GM15510 (cell line): ENCODE data around the gene IFT57.

Experiments
- POLR2A ChIP-seq: IDR thresholded peaks from 3 replicates; pipeline ENCODE4 v1.6.1; 2011; ENCODE audit warnings: borderline replicate concordance; ENCODE audit not compliant: insufficient read length; ENCODE audit errors: extremely low read depth

Gene IFT57

DNA sequence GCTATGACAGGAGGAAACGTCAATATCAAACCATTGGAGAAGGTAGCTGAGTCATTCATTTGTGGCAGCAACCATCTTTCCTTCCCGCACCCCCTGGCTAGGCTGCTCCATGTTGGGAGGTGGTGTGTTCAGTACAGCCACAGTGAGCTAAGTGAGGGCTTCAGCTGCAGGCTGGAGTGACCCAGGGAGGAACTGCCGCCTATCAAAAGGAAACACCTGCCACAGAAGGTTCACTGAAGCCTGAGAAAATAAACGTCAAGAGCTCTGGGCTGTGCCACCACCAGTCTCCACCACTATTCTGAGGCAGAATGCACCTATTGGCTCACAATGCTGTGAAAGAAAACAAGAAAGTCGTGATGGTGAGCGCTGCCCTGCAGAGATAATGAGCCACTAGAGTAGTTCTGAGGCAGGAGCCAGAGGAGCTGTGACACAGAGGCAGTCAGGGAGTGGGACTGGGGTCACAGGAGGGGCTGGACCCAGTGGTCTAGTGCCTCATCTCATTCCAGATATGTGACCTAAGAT is 96.6 kb downstream of the IFT57 start:
- TF ChIP-seq POLR2A: peak; percentile 61

DNA sequence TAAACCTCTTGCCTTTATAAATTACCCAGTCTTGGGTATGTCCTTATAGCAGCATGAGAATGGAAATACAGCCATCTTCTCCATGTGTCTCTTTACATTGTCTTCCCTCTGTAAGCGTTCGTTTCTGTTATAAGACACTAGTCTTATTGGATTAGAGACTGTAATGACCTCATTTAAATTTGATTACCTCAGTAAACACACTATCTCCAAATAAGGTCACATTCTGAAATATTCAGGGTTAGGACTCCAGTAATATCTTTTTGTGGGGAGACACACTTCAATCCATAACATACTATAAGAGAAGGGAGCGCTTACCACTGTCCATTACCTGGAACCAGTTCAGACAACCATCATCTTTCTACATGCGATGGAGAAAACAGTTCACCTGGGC is 97.1 kb downstream of the IFT57 start:
- TF ChIP-seq POLR2A: no peak

DNA sequence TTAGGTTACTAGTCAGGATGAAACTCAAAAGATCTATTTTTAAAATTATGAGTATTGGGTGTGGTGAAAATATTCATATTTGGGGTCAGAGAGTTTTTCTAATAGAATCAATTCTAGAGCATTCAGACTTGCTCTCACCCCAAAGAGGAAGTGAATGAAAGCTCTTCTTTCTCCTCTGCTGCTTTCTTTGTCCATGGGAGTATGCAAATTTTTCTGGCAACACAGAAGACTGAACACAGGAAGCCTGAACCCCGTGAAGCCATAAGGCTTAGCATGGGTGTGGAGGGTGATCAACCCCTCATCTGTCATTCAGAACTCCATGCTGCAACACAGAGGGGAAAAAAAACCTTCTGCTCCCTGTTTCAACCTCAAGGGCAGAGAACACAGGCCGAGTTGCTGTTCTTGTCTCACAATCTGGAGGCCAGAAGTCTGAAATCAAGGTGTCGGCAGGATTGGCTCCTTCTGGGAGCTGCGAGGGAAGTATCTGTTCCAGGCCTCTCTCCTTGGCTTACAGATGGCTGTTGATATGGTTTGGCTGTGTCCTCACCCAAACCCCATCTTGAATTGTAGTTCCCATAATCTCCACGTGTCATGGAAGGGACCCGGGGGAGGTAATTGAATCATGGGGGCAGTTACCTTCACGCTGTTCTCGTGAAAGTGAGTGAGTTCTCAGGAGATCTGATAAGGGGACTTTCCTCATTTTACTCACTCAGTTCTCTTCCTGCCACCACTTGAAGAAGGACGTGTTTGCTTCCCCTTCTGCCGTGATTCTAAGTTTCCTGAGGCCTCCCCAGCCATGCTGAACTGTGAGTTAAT is 97.7 kb downstream of the IFT57 start:
- TF ChIP-seq POLR2A: no peak

DNA sequence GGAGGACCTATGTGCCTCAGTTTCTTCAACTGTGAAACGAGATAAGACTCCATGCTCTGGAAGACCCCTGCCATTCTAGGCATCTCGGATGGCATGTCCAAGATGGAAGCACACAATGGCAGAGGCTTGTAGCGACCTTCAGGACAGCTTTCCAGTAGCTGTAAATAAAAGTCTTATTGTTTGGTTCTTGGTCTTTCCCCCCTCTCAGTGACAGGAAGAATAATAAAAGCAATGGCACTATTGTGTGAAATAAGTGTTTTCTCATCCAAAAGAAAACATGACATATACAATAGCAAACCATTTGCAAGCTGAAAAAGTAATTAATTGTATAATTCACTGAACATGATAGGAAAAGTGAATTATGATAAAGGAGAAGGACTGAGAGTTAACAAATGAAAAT is 98.9 kb downstream of the IFT57 start:
- no peak for TF ChIP-seq POLR2A

DNA sequence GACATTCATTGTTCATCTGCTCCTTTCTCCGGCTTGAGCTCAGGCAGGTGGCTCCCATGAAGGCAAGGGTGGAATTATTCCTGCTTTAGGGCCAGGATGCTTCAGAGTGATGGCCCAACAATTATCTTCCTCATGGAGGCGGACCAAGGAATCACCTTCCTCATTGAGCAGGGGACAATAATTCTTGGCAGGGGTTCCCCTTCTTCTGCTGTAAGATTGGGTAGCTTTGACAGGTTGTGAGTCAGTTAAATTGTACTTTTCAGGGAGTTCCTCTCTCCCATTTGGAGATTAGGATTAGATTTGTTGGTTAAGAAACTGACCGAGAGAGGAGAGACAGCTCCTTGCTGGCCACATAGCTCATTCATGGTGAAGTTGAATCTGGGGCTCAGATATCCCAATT is 99.9 kb downstream of the IFT57 start:
- TF ChIP-seq POLR2A: no peak

DNA sequence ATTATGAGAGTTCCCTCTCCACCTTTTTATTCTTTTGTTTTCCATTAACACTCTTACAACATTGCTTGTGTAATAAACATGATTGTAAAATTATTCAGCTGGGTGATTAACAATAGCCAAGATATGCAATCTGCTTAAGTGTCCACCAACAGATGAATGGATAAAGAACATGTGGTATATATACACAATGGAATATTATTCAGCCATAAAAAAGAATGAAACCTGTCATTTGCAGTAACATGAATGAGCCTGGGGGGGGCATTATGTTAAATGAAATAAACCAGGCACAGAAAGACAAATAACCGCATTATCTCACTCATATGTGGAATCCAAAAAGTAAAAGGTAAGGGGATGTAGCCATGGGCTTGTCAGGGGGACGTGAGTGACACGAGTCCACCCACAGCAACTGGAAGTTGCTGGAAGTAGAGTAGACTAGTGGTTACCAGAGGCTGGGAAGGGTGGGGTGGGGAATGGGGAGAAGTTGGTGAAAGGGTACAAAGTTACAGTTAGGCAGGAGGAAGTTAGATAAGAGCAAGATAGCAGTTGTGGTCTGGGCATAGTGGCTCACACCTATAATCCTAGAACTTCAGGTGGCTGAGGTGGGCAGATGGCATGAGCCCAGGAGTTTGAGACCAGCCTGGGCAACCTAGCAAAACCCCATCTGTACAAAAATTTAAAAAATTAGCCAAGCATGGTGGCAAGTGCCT is 102.7 kb downstream of the IFT57 start:
- TF ChIP-seq POLR2A: no peak

DNA sequence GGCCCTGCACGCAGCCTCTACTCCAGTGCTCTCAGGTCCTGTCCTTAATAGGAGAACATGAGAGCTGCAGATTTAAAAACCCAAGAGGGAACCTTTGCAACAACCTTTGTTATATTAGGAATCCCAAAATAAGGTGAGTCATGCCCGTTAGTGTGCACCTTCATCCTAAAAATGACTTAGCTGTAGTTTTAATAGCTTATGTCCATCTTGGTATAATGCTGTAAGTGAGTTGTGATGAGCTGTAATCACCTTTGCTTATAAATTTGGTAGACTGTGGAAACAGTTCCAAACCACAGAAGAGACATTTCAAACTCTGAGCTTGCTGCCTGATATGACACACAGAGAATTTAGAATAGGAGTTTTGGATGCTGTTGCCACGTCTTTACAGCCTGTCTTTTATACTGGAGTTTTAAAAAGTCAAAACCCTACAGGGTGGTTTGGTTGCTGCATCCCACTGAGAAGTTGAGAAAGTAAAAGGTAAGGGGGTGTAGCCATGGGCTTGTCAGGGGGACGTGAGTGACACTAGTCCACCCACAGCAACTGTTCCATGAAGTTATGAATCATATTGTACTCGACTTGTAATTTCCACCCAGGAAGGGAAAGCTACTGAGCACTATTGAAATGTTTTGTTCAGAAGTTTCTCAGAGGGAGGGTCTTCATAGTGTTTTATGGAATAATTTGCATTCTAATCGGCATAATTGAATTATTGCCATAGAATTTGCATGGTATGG is 104.0 kb downstream of the IFT57 start:
- TF ChIP-seq POLR2A: no peak

DNA sequence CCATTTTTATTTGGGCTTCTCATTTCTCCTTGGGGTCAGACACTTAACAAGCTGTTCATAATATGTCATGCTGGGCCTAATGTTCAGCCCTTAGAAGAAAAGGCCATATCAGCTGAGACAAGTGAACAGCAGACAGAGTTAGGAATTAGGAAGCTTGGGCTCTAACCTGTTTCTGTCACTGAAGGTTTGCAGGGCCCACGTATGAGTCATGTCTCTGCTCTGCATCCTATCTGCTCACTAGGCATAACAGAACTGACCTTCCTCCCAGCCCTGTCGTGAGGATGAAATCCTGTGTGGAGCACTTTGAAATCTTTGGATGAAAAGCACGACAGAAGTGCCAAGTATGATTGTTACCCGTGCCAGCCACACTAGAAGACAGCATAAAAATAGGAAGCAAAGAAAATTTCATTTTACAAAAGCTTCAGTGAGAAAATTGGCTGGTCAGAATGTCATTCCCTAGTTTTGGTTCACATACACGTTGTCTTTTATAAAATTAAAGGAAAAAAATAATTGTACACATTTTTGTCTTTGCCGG is 104.9 kb downstream of the IFT57 start:
- TF ChIP-seq POLR2A: no peak

DNA sequence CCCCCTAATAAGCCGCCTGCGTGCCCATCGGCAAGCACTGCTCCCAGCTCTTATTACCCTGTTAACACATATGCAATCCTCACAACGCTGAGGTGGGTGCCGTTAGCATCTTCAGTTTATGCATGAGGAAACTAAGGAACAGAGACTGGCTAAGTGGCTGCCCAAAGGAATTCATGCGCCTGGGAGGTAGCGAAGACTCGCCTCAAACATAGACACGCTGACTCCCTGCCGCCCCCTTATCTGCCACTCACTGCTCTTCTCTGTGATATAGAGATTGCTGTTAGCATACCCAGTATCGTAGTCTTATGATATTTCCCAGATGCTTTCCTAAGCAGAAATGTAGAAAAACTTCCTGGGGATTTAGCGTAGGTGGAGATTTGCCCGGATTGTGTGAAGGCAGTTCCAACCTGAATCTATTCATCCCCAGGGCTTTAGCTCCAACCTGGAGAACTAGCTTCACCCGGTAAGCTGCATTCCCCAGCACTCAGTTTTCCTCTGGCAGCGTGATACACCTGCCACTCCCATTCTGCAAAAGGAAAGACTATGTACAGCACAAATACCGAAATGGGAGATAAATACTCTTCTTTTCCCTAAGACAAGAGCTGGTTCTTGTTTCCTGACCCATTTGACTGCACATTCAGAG is 107.7 kb downstream of the IFT57 start:
- TF ChIP-seq POLR2A: no peak

DNA sequence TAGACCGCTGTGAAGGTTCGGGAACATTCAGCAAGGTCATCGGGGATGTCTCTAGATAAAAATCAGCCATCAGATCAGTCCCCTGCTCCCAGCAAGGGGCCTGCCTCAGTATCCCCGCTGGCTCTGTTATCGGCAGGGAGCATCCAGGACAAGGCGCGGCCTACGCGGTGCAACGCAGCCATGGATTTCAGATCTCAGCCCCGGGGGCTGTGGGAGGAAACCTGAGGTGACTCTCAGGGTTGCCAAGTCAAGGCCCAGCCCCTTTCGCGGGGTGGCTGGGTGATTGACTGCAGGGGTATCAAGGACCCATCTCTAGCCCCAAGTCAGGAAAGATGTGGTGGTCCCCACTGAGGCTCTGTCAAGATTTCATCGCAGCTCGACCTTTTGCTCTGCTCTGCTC is 108.2 kb downstream of the IFT57 start:
- TF ChIP-seq POLR2A: no peak

DNA sequence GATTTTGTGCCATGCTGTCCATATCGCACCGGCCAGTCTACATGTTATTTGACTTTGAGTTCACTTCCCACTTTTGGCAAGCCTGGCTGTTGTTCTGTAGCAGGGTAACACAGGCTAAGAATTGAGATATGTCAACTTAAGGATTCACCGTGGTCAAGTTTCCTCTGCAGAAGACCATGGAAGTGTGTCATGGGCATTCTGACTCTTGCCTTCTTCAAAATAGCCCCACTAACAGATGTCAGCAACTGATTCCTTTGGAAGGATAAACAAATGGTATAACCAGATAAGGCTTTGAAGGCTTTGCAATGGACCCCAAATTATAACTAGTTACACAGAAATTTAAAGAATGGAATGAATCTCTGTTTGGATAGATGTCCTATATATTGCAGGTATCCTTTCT is 111.3 kb downstream of the IFT57 start:
- TF ChIP-seq POLR2A: no peak
